ENCODE measurements around the gene SNU13.
"Not testable (repeated sequence)": the region's sequence is repeated elsewhere in the genome, so short reads cannot be mapped to it uniquely, and the experiment has no call there.

The SNU13 gene

DNA sequence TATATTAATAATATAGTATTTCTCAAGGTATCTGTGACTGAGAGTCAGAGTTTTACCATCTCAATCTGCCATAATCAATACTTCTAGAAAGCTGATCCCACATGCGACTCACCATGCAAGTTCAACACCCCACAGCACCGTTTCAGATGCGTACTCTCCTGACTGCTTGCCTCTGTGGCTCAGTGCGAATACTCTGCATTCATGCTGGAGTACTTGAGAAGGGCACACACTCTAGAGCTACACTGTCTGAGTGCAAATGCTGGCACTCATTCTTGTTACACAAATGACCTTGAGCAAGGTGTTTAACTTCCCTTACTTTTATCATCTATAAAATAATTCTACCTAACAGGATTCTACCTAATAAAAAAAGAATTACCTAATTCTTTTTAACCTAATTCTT is 12.5 kb downstream of the SNU13 start:
- no peak for DNase-seq

DNA sequence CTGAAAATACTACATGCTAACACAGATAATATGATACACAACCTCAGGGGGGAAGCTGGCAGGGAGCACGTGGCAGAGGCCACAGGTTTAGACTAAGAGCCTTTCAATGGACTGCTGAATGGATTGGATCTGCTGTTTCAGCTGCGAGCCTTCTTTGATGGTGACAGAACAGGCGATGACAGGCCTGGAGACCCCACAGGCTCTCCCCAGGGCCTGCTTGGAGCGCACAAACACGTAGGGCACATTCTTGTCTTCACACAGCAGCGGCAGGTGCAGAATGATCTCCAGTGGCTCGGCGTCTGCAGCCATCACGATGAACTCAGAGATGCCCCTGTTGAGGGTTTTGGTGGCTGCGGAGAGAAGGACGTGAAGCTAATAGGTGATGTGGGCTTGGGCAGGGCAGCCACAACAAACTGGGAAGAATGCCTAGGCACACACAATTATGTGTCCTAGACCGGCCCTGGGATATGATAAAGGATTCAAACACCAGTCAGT is 13.8 kb downstream of the SNU13 start:
- DNase-seq, result no peak

DNA sequence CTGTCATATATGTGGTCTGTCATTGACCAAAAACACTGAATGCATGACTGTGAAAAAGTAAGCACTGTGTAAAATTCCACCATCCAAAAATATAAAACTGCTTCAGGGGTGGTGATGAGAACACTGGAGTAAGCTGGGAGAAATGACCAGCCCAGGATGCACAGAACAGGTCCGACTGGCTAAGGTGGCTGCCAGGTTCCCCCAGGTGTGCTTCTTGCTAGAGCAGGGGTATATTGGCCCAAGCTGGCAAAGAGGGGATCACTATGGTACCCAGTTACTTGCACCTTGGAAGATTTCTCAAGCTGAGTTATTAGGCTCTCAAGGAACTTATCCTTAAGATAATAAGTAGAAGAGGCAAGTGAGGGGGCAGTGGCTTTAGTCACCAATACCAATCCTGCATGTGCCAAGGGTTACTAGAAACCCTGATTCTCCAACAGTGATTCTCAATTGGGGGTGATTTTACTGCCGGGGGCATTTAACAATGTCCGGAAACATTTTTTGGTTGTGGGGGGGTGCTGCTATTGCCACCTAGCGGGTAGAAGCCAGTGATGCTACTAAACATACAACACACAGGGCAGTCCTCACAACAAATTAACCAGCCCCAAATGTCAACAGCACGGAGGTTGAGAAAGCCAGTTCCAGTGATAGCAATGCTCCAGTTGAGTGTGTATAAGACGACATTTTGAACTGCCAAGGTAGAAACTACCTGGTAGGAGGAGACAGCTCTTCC is 15.7 kb downstream of the SNU13 start:
- DNase-seq, result no peak

DNA sequence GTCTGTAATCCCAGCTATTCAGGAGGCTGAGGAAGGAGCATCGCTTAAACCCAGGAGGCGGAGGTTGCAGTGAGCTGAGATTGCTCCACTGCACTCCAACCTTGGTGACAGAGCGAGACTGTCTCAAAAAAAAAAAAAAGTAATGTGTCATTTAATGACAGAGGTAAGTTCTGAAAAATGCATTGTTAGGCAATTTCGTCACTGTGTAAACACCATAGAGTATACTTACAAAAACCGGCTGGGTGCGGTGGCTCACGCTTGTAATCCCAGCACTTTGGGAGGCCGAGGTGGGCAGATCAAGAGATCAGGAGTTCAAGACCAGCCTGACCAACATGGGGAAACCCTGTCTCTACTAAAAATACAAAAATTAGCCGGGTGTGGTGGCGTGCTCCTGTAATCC is 16.6 kb downstream of the SNU13 start:
- DNase-seq, result not testable (repeated sequence)

DNA sequence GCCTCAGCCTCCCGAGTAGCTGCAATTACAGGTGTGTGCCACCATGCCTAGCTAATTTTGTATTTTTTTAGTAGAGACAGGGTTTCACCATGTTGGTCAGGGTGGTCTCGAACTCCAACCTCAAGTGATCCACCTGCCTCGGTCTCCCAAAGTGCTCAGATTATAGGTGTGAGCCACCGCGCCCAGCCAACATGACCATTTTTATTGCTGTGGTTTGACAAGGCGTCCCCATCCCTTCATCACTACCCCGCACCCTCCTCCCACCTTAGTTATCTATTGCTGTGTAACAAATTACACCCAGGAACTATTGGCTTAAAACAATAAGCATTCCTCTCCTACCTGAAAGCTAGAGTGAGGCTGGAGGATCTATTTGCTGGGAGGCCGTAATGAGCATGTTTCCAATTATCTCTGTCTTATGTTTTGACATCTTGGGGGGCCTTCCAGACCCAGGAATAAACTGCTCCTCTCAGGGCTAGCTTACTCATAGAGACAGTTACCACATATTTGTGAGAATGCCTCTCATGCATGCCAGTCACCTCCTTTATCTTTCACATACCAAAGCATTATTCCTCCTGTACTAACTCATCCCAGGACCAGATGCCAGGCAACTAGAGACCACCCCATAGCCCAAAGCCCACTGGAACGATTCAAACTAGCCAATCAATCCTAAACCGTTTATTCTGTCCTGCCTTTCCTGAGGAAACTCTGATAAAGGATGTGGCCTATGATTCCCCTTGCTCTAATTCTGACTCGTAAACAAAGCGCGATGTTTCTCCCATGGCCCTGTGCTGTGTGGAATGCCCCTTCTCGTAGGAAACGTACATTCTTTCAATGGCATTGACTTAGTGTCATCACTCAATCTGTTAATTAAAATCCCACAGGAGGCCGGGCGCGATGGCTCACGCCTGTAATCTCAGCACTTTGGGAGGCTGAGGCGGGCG is 19.4 kb downstream of the SNU13 start:
- DNase-seq, result no peak

DNA sequence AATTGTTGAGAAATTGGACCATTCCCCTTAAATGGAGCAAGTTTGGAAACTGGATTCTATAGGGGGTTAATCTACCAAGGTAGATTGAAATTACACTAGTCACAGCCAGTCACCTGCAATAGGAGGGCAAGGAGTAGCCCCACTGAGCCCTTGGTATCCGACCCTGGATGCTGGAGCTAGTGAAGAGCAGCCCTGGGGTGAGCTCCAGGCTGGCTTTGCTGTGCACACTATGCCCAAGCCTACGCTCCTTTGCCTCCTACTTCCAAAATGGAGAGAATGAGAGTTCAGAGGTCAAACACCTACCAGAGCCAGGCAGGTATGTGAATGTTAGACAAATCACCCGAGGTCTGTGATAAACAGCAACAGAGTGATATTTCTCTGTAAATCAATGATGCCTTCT is 23.7 kb downstream of the SNU13 start:
- no peak for DNase-seq

DNA sequence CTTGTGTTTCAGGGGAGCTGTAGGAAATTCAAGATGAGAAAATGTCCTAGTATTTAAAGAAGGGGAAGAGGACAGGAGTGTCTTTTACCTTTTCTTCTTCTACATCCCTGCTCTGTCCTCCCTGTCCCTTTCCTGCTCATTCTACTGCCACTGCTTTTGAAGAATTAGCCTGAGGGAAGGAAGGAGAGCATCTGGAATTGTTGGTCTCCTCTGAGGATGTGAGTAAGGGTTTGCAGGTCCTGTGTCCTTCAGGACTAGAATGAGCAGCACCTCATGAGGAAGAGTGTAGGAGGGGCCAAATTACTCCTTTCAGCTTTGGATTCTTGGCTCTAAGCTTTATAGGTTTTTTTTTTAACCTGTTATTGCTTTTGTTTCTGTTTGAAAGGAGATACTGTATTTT is 24.2 kb downstream of the SNU13 start:
- DNase-seq, result no peak

DNA sequence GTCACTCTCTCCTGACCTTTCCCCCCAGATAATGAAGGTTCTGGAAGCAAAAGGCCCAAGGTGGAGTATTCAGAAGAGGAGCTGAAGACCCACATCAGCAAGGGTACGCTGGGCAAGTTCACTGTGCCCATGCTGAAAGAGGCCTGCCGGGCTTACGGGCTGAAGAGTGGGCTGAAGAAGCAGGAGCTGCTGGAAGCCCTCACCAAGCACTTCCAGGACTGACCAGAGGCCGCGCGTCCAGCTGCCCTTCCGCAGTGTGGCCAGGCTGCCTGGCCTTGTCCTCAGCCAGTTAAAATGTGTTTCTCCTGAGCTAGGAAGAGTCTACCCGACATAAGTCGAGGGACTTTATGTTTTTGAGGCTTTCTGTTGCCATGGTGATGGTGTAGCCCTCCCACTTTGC is 25.1 kb downstream of the SNU13 start:
- DNase-seq, result not testable (repeated sequence)

DNA sequence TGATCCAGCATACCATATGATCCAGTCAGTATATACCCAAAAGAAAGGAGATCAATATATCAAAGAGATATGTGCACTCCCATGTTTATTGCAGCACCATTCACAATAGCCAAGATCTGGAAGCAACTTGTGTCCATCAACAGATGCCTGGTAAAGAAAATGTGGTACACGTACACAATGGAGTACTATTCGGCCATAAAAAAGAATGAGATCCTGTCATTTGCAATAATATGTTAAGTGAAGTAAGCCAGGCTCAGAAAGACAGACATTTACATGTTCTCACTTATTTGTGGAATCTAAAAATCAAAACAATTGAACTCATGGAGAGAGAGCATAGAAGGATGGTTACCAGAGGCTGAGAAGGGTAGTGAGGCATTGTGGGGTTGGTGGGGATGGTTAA is 27.0 kb downstream of the SNU13 start:
- no peak for DNase-seq

DNA sequence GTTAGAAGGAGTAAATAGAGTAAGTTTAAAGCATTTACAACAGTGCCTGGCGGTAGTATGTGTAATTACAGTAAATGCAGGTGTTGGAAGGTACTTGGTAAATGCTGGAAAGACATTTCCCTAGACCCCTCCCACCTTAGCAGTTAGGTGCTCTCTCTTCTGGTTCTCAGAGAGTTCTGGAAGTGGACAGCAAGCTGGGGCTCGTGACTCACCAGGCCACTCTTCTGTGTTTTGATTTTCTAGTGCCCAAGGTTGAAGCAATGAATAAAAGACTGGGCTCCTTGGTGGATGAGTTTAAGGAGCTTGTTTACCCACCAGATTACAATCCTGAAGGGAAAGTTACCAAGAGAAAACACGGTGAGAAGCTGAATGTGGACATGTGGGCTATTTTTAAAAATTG is 27.6 kb downstream of the SNU13 start:
- DNase-seq, result no peak

DNA sequence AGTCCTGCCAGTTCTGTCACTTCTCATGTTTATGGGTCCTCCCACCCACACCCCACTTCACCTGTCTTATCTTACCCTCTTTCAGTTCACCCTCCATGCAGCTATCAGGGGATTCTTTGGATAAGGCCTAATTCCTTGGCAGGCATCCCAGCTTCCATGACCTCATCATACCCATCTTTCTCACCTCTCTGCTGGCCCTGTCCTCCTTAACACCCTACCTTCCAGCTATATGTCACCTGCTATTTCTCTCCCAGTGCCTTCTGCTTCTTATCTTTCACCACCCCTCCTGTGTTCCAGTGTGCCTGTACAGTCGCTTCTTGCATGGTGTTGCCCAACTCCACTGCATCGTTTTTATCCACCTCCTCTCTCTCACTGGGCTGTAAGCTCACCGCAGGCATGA is 28.3 kb downstream of the SNU13 start:
- DNase-seq, result no peak

DNA sequence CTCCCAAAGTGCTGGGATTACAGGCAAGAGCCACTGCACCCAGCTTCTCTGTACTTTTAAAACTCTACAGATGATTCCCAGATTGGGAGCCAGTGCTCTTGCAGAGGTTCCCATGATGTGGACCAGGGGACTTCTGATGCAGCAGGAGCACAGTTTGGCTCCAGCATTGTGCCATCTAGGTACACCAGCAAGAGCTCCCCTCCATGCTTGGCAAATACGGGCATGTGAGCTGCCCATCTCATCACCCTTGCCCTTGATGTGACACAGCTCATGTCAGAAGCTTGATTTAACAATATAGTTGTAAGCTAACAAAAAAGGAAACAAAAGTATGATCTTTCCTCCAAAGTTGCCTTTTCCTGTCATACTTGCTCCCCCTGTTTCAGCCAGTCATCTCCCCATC is 28.7 kb downstream of the SNU13 start:
- DNase-seq, result no peak

DNA sequence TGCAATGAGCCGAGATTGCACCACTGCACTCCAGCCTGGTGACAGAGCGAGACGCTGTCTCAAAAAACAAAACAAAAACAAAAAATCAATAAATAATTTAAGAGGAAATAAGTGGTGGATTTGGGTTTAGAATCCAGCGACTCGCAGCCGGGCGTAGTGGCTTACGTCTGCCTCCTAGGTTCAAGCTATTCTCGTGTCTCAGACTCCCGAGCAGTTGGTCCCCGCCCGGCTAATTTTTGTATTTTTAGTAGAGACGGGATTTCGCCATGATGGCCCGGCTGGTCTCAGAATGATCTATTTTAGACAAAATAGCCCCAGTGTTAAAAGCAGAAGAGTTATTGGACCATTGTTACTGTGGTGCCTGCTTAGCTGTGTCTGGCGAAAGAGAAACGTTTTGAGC is 29.8 kb downstream of the SNU13 start:
- DNase-seq, result no peak

DNA sequence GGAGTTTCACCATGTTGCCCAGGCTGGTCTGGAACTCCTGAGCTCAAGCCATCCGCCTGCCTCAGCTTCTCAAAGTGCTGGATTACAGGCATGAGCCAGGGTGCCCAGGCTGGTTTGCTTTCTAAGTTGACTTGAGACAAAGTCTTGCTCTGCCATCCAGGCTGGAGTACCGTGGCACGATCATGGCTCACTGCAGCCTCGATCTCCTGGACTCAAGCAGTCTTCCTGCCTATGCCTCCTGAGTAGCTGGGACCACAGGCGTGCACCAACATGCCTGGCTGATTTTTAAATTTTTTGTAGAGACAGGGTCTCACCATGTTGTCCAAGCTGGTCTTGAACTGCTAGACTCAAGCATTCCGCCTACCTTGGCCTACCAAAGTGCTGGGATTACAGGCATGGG is 31.0 kb downstream of the SNU13 start:
- DNase-seq, result no peak

DNA sequence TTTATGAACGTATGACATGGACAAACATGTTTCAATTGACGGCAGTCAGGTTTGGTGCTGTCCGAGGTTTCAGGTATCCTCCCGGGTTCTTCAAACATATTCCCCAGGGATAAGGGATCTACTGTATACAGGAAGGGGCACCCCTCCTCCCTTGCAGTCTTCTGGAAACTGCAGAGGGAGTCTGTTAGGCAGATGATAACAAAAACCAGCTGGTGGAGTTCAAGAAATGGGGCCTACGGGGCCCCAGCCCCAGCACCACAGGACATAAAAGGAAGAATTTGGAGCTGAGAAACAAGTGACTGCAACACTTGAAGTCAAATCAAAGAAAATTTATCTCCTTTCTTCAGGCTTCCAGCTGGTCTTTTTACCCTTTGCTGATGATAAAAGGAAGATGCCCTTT is 32.1 kb downstream of the SNU13 start:
- DNase-seq, result no peak

DNA sequence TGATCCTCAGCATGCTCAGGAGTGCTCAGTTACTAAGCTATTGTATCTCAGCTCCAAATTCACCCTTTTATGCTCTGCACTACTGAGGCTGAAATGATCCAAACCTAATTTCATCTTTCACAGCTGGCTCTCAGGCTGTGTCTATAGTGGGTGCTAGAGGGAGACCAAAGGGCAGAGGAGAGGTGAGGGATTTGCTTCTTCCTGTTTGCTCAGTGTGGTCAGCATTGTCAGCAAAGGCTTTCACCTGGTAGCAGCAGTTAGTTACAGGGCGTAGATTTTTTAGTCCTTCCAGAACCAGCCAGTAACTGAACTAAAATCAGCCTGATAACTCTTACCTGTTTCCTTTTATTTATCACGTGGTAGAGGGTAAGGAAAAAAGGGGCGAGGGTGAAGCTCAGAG is 34.3 kb downstream of the SNU13 start:
- no peak for DNase-seq

DNA sequence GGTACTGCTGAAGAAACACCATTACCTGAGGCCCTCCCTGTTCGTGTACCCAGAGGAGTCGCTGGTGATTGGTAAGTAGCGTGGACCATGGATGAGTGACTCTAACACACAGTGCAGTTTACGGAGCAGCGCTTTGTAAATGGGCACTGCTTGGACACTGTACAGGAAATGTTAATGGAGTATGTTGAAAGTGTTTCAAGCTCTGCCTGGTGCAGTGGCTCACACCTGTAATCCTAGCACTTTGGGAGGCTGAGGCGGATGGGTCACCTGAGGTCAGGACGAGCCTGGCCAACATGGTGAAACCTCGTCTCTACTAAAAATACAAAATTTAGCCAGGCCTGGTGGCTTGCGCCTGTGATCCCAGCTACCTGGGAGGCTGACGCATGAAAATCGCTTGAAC is 37.8 kb downstream of the SNU13 start:
- no peak for DNase-seq

DNA sequence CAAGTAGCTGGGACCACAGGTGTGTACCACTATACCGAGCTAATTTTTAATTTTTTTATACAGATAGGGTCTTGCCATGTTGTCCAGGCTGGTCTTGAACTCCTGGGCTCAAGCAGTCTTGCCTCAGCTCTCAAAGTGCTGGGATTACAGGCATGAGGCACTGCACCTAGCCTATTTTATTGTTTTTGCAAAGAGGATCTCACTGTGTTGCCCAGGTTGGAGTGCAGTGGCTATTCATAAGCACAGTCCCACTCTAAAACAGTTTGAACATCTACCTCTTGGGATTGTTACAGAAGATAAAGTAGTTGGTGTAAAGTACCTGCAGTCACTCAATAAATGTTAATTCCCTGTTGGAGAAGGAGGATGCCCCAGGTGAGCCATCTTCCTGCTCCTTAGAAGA is 38.4 kb downstream of the SNU13 start:
- no peak for DNase-seq

DNA sequence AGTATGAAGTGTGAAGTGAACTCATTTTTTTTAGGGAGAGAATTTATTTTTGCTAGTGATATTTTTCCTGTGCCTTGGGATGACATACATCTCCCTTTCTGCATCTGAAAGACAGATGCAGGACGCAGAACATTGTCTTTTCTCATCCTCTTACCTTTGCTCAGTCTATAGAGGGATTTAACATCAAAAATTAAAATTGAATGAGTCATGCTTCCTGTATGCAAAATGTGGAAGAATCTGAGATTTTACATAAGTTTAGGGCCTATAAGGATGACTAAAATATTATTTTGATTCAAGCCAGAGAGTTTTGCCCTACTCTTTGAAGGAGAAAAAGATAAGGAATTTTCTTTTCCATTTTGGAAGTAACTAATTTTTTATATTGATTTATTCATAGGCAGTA is 40.2 kb downstream of the SNU13 start:
- DNase-seq, result no peak

DNA sequence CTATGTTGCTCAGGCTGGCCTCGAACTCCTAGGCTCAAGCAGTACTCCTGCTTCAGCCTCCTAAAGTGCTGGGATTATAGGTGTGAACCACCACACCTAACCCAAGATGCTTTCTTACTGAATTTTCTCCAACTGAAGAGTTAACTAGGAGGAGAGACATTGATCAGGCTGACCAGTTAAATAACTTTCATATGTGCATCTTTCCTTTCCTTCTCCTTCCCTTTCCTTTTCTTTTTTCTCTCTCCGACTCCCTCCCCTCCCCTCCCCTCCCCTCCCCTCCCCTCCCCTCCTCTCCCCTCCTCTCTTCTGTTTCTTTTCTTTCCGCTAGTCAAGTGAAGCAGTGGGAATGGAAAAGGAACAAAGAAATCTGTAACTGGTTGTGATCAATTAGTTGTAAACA is 40.9 kb downstream of the SNU13 start:
- no peak for DNase-seq

DNA sequence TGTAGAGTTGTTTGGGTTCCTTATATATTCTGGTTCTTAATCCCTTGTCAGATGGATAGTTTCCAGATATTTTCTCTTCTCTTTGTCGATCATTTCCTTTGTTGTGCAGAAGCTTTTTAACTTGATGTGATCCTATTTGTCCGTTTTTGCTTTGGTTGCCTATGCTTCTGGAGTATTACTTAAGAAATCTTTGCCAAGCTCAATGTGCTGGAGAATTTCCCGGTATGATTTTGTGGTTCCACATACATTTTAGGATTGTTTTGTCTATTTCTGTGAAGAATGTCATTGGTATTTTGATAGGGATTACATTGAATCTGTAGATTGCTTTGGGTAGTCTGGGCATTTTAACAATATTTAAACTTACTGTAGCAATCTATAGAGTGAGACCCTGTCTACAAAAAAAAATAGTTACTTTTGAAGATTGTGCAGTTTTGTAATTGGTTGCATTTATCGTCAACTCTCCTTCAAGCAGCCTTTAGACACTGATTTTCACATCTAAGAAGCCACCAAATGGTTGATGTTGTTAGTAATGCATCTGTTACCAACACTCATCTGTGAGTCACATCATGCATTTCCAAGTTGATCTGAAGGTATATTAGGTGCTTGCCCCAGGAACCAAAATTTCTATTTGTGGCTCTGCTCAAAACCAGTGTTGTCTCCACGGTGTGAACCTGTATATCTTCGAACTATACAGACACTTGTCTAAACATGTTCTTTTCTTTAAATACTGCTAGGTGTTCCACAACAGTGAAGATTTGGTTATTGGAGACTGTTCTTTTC is 46.1 kb downstream of the SNU13 start:
- DNase-seq, result no peak

DNA sequence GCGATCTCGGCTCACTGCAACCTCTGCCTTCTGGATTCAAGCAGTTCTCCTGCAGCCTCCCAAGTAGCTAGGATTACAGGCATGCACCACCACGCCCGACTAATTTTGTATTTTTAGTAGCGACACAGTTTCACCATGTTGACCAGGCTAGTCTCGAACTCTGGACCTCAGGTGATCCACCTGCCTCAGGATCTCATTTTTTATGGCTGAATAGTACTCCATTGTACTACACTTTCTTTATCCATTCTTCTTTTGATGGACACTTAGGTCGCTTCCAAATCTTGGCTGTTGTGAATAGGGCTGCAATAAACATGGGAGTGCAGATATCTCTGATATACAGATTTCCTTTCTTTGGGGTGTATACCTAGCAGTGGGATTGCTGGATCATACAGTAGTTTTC is 46.8 kb downstream of the SNU13 start:
- no peak for DNase-seq

DNA sequence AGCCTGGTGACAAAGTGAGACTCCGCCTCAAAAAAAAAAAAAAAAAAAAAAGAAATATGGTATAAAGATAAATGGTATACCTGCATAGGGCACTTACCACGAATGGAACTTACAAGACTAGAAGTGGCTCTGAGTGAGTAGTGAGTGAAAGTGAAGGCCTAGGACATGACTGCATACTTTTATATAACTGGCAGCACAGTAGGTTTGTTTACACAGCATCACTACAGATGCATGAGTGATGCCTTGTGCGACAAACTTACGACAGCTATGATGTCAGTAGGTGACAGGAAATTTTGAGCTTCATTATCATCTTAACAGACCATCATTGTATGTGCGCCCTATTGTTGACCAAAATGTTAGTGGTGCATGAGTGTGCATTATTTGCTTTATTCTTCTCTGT is 49.9 kb downstream of the SNU13 start:
- no peak for DNase-seq

Measured in NCI-H2029 treated with DMSO at 0.1 percent for 48 hours (cell line).